K562 (cell line): ENCODE results near the gene RELA. TPM values are rescaled to one million over a fixed set of nuclear protein-coding genes. Genes with fewer than 3 reads are reported as not detected.

Source experiments
- ATAC-seq: fragments of 200-7000 bp; cut with Tn5 transposase; 3 replicates; pipeline ENCODE4 v1.9.1; 2020; ENCODE audit warnings: moderate library complexity
- BruUV-seq: library from RNA; stranded (reverse); fragments of 400-500 nt; replicated peaks from 2 replicates; lab custom pipeline; 2021; lab: Mats Ljungman, UMichigan
- CTCF ChIA-PET: fragments of 300-600 bp; formaldehyde crosslinking; extraction: SDS; loops from one replicate; lab custom pipeline; 2021; ENCODE audit warnings: low intra/inter-chr PET ratio; lab: Yijun Ruan, JAX
- POLR2A ChIA-PET: fragments of 300-600, 350-650 bp; sonication (Branson Sonifier 250); formaldehyde crosslinking; extraction: SDS; loops from one replicate; lab custom pipeline; 2021; ENCODE audit warnings: antibody characterized with exemption, inconsistent platforms; lab: Yijun Ruan, JAX
- DNase-seq, 4 experiments: peaks; one replicate each; pipeline versions ENCODE4 v3.0.0 to v3.0.0-alpha.2; 2011 to 2018; ENCODE audit warnings: low spot score in 3 of 4, mixed read lengths in 3 of 4; ENCODE audit errors: extremely low read depth in 1 of 4
- FAIRE-seq: peaks from 2 replicates; lab custom pipeline; 2011; peaks lifted over from hg19 to GRCh38; lab: Jason Lieb, UNC
- H2AFZ ChIP-seq: 2 replicates; pipeline ENCODE4 v1.6.0; 2011; ENCODE audit warnings: low read depth, low read length, control low read depth, inconsistent platforms
- H3K27ac ChIP-seq: fragments of 200-600 bp; 3 replicates; pipeline ENCODE4 v1.8.0; 2011; ENCODE audit warnings: low read depth, mild to moderate bottlenecking, control low read depth, inconsistent platforms, low read length, moderate library complexity, mixed read lengths; ENCODE audit errors: extremely low read depth
- H3K27me3 ChIP-seq, 2 experiments: fragments of 300-600 bp in 1 of 2; 2 replicates in 1 of 2; 3 replicates in 1 of 2; pipeline versions ENCODE4 v1.6.0 to v1.8.0; 2011; ENCODE audit warnings: inconsistent platforms in 2 of 2, low read length in 2 of 2, mild to moderate bottlenecking in 1 of 2, mixed read lengths in 1 of 2, moderate library complexity in 1 of 2; ENCODE audit not compliant: control insufficient read depth in 2 of 2, insufficient read depth in 2 of 2
- H3K36me3 ChIP-seq: fragments of 300-600 bp; 3 replicates; pipeline ENCODE4 v1.8.0; 2011; ENCODE audit warnings: mild to moderate bottlenecking, low read length, inconsistent platforms; ENCODE audit not compliant: control insufficient read depth, insufficient read depth
- H3K4me1 ChIP-seq, 2 experiments: fragments of 200-600 bp in 1 of 2; replicated peaks in 1 of 2; 2 replicates in 1 of 2; 3 replicates in 1 of 2; pipeline versions ENCODE4 v1.5.1 to v1.8.0; 2011; ENCODE audit warnings: inconsistent platforms in 2 of 2, low read length in 2 of 2, mild to moderate bottlenecking in 1 of 2, mixed read lengths in 1 of 2, moderate library complexity in 1 of 2; ENCODE audit not compliant: control insufficient read depth in 2 of 2, insufficient read depth in 2 of 2
- H3K4me2 ChIP-seq: 2 replicates; pipeline ENCODE4 v1.6.1; 2011; ENCODE audit warnings: low read length, control low read depth, inconsistent platforms, mixed read lengths; ENCODE audit not compliant: insufficient read depth
- H3K4me3 ChIP-seq: fragments of 200-600 bp; sonication (generic), shearing (Covaris generic); 2 replicates; pipeline ENCODE4 v1.5.1; 2016; ENCODE audit warnings: control low read depth, inconsistent platforms
- H3K79me2 ChIP-seq: fragments of 200-600 bp; 3 replicates; pipeline ENCODE4 v1.8.0; 2011; ENCODE audit warnings: low read length, inconsistent platforms; ENCODE audit not compliant: control insufficient read depth, insufficient read depth
- H3K9ac ChIP-seq, 2 experiments: 2 replicates each; pipeline versions ENCODE4 v1.6.0 to v1.6.1; 2011; ENCODE audit warnings: low read depth in 2 of 2, low read length in 2 of 2, control low read depth in 1 of 2, inconsistent platforms in 1 of 2, mild to moderate bottlenecking in 1 of 2, mixed read lengths in 1 of 2; ENCODE audit not compliant: insufficient read depth in 1 of 2
- H3K9me1 ChIP-seq: one replicate; pipeline ENCODE4 v1.6.0; 2011; ENCODE audit warnings: inconsistent platforms, mild to moderate bottlenecking, low read length, moderate library complexity; ENCODE audit not compliant: control insufficient read depth, insufficient read depth
- H3K9me3 ChIP-seq: replicated peaks from 2 replicates; pipeline ENCODE4 v1.5.1; 2011; ENCODE audit warnings: low read depth, low read length, inconsistent platforms; ENCODE audit not compliant: control insufficient read depth, insufficient read depth
- H4K20me1 ChIP-seq: replicated peaks from 2 replicates; pipeline ENCODE4 v1.6.1; 2011; ENCODE audit warnings: low read length, inconsistent platforms, mixed read lengths; ENCODE audit not compliant: control insufficient read depth, insufficient read depth
- ATF7 ChIP-seq: fragments of 450-650 bp; IDR thresholded peaks from 2 replicates; pipeline ENCODE4 v1.7.1; 2014; ENCODE audit warnings: mild to moderate bottlenecking, moderate library complexity
- BMI1 ChIP-seq: fragments of 150-350 bp; IDR thresholded peaks from 2 replicates; pipeline ENCODE4 v1.6.1; 2014; ENCODE audit warnings: low read length
- DMBX1 ChIP-seq: fragments of 250-450 bp; sonication (Bioruptor Pico); IDR thresholded peaks from 2 replicates; pipeline ENCODE4 v1.8.0; 2022; ENCODE audit warnings: inconsistent platforms, mild to moderate bottlenecking, moderate library complexity, borderline replicate concordance
- ESRRA ChIP-seq: fragments of 450-650 bp; IDR thresholded peaks from 2 replicates; pipeline ENCODE4 v1.6.1; 2014; ENCODE audit warnings: low read depth, mild to moderate bottlenecking, moderate library complexity, borderline replicate concordance
- GTF2F1 ChIP-seq: IDR thresholded peaks from 2 replicates; pipeline ENCODE4 v1.6.1; 2011; ENCODE audit warnings: low read depth, low read length, improper control_type of control experiment
- JUND ChIP-seq, 2 experiments: IDR thresholded peaks; 2 replicates in 1 of 2; 3 replicates in 1 of 2; pipeline ENCODE4 v1.6.1; 2011; ENCODE audit warnings: borderline replicate concordance in 2 of 2, low read depth in 2 of 2, low read length in 2 of 2, improper control_type of control experiment in 1 of 2, missing biosample characterization in 1 of 2, missing genetic modification characterization in 1 of 2, missing genetic modification reagents in 1 of 2
- KDM1A ChIP-seq, 2 experiments: fragments of 450-650 bp; IDR thresholded peaks; 2 replicates each; pipeline ENCODE4 v1.6.1; 2016; ENCODE audit warnings: mild to moderate bottlenecking in 2 of 2
- KDM4B ChIP-seq, 2 experiments: fragments of 450-650 bp in 1 of 2; sonication (generic) in 1 of 2; IDR thresholded peaks; 2 replicates each; pipeline ENCODE4 v1.6.1; 2016 to 2017; ENCODE audit warnings: borderline replicate concordance in 2 of 2, antibody characterized with exemption in 1 of 2, low read depth in 1 of 2, mild to moderate bottlenecking in 1 of 2
- RB1 ChIP-seq: fragments of 450-650 bp; IDR thresholded peaks from 2 replicates; pipeline ENCODE4 v1.6.1; 2017; ENCODE audit warnings: low read depth, mild to moderate bottlenecking
- RFX1 ChIP-seq: fragments of 450-650 bp; IDR thresholded peaks from 2 replicates; pipeline ENCODE4 v1.6.1; 2016; ENCODE audit warnings: mild to moderate bottlenecking, moderate library complexity
- SRF ChIP-seq, 2 experiments: fragments of 250-450, 450-650 bp in 1 of 2; sonication (Bioruptor Pico) in 1 of 2; sonication (generic) in 1 of 2; formaldehyde crosslinking; IDR thresholded peaks; 2 replicates each; pipeline versions ENCODE4 v1.5.0 to v1.5.1; 2020 to 2022; ENCODE audit warnings: mild to moderate bottlenecking in 1 of 2, missing genetic modification reagents in 1 of 2
- TEAD1 ChIP-seq, 2 experiments: fragments of 450-650 bp in 1 of 2; sonication (generic) in 1 of 2; formaldehyde crosslinking; IDR thresholded peaks; 2 replicates each; pipeline versions ENCODE4 v1.4.0 to v1.8.0; 2020 to 2022; ENCODE audit warnings: mild to moderate bottlenecking in 2 of 2, missing genetic modification reagents in 1 of 2
- TFE3 ChIP-seq: fragments of 450-650 bp; formaldehyde crosslinking; IDR thresholded peaks from 2 replicates; pipeline ENCODE4 v1.4.0; 2020; ENCODE audit warnings: mild to moderate bottlenecking, mixed read lengths
- THRA ChIP-seq: fragments of 450-650 bp; IDR thresholded peaks from 2 replicates; pipeline ENCODE4 v1.6.1; 2017; ENCODE audit warnings: mild to moderate bottlenecking, moderate library complexity
- TSC22D4 ChIP-seq: fragments of 450-650 bp; IDR thresholded peaks from 2 replicates; pipeline ENCODE4 v1.6.1; 2016; ENCODE audit warnings: missing genetic modification characterization, missing biosample characterization, control low read depth
- ZBTB1 ChIP-seq: sonication (generic); formaldehyde crosslinking; IDR thresholded peaks from 2 replicates; pipeline ENCODE4 v1.8.1; 2023; ENCODE audit warnings: missing genetic modification reagents, low read depth, mild to moderate bottlenecking, borderline replicate concordance
- ZFP30 ChIP-seq: fragments of 250-450 bp; sonication (Bioruptor Pico); IDR thresholded peaks from 2 replicates; pipeline ENCODE4 v1.8.0; 2022; ENCODE audit warnings: moderate library complexity, mild to moderate bottlenecking, inconsistent platforms, borderline replicate concordance
- ZKSCAN1 ChIP-seq: fragments of 150-350 bp; IDR thresholded peaks from 2 replicates; pipeline ENCODE4 v1.6.1; 2016; ENCODE audit warnings: low read depth, low read length
- ZNF695 ChIP-seq: fragments of 450-650 bp; formaldehyde crosslinking; IDR thresholded peaks from 2 replicates; pipeline ENCODE4 v1.4.0; 2020; ENCODE audit warnings: mild to moderate bottlenecking, moderate library complexity
- ZNF766 ChIP-seq: fragments of 200-800 bp; sonication (Bioruptor generic); conservative IDR thresholded peaks from 2 replicates; pipeline ENCODE4 v1.6.1; 2016; ENCODE audit warnings: missing genetic modification characterization, missing compliant biosample characterization
- WGBS: fragments of 100-300 bp; shearing (Covaris generic); methylation state at CpG from one replicate; pipeline ENCODE4 v1.1.6; 2016; ENCODE audit warnings: low coverage, mixed read lengths; ENCODE audit not compliant: insufficient coverage; ENCODE audit errors: missing lambda C conversion rate; 5-methylcytosine and 5-hydroxymethylcytosine counted together
- in situ Hi-C: fragments of 300-500 bp; cut with MboI; formaldehyde crosslinking; loops from 4 replicates; pipeline ENCODE4 v1.15.0; 2018; ENCODE audit warnings: inconsistent platforms, mixed read lengths
- intact Hi-C: fragments of 100-400 bp; cut with micrococcal nuclease; formaldehyde crosslinking; loops from 2 replicates; pipeline ENCODE4 v1.14.2; 2022
- polyA plus RNA-seq, 8 experiments: library from polyadenylated mRNA; depleted of rRNA in 4 of 8; stranded (reverse) in 5 of 8; unstranded in 3 of 8; fragments of >200 nt; fragmentation: Nextera tagmentation in 2 of 8; fragmentation: Illumina TruSeq in 1 of 8; extraction: Ambion mirVana in 2 of 8; extraction: Trizol in 1 of 8; gene quantifications; 2 replicates each; pipeline versions ENCODE4 v1.2.1 to v1.2.3, GENCODE V29; 2011 to 2014; ENCODE audit warnings: inconsistent platforms in 1 of 8, missing spikeins in 1 of 8
- total RNA-seq, 7 experiments: library from RNA; depleted of rRNA in 6 of 7; stranded (reverse); fragments of >200 nt in 6 of 7; fragmentation: Illumina TruSeq in 2 of 7; extraction: Trizol in 2 of 7; gene quantifications; 2 replicates each; pipeline versions ENCODE4 v1.2.1 to v1.2.3, GENCODE V29; 2011 to 2021; ENCODE audit warnings: low replicate concordance in 1 of 7

The RELA gene
- total and polyA plus RNA-seq, 9 of the 15 experiments (the other 6 are each of a cell fraction or from before 2014, with no cell fraction given), result 6.0 to 67.4 (median 20.6) TPM

GRCh38 chr11:65709661-65710060 is 46.9 kb upstream of the RELA start:
- Histone ChIP-seq H3K4me3 (no peak overlapping the region), H3K9ac (no peak overlapping the region), H3K27me3 (no peaks in the 10 kb centered on the region), H3K4me2 (peak overlapping the region; percentile 36; the same call in 1 of the 2 replicates), H3K79me2 (peaks cover 10% of the 10 kb centered on the region), H3K4me1 (peaks cover 20 to 28% of the 10 kb centered on the region in 2 experiments), H3K9me3 (no peaks in the 10 kb centered on the region), H4K20me1 (peaks cover 5% of the 10 kb centered on the region; the same call in 1 of the 2 replicates), H3K36me3 (peaks cover 21% of the 10 kb centered on the region; the same call in 2 of the 3 replicates), H2AFZ (peak overlapping the region; percentile 69), H3K9me1 (no peaks in the 10 kb centered on the region), H3K27ac (peak overlapping the region; percentile 28; the same call in 1 of the 3 replicates)
- ChIA-PET POLR2A (interaction anchor here (0.7 kb wide), 1 partner anchor 119 kb away, joined by 3 read pairs; no protein-coding TSS in a partner anchor), CTCF (interaction anchor here (0.6 to 3.9 kb wide), 2 partner anchors 27 to 109 kb away, joined by 3 to 45 read pairs; no protein-coding TSS in a partner anchor)
- no TSS peak for BruUV-seq
- FAIRE-seq (no peak), DNase-seq (peak in 1 of 4 experiments; percentile 64), ATAC-seq (no peak)
- WGBS, result 24% methylated on average over 8 of the region's 8 CpGs
- in situ Hi-C loops (loop anchor here (5.0 to 10.0 kb wide), 2 partner anchors 113 to 285 kb away; no protein-coding TSS in a partner anchor), intact Hi-C loops (loop anchor here (5.0 kb wide), 3 partner anchors 63 to 178 kb away; partner anchors contain the start of genes FIBP and SIPA1)
- TF ChIP-seq GTF2F1, result no peak
- TF ChIP-seq DMBX1 (CRISPR knock-in tag), result no peak
- 0 out of 2 replicates have a peak, but pooled peaks have one; percentile 5 for TF ChIP-seq RB1
- no peak for TF ChIP-seq JUND (IDR thresholded peaks at IDR 0.05; ENCODE audit: borderline replicate concordance, low read depth, low read length)
- peak; percentile 22; the same call in 1 of the 3 replicates for TF ChIP-seq JUND (tag; IDR thresholded peaks at IDR 0.05; ENCODE audit: borderline replicate concordance, low read depth, low read length)
- no peak for TF ChIP-seq ZNF695
- TF ChIP-seq THRA, result no peak
- TF ChIP-seq ZFP30, result no peak
- TF ChIP-seq KDM1A (IDR thresholded peaks at IDR 0.05), result no peak
- peak in 1 of 2 experiments; percentile 56; a peak in 1 of 4 replicates for TF ChIP-seq TEAD1 (CRISPR knock-in tag; IDR thresholded peaks at IDR 0.05)
- peak; percentile 91 for TF ChIP-seq RFX1
- TF ChIP-seq ZBTB1 (CRISPR knock-in tag), result peak; percentile 76; the same call in 1 of the 2 replicates
- no peak for TF ChIP-seq ZKSCAN1
- no peak for TF ChIP-seq ZNF766
- no peak for TF ChIP-seq KDM4B (IDR thresholded peaks at IDR 0.05; ENCODE audit: borderline replicate concordance in 2 of 2, low read depth in 1 of 2)
- TF ChIP-seq SRF (CRISPR knock-in tag; IDR thresholded peaks at IDR 0.05), result peak; percentile 88 to 98
- TF ChIP-seq TFE3 (CRISPR knock-in tag), result no peak
- peak; percentile 70 for TF ChIP-seq BMI1
- no peak for TF ChIP-seq TSC22D4 (tag)
- TF ChIP-seq ATF7, result peak; percentile 15; the same call in 1 of the 2 replicates
- TF ChIP-seq ESRRA, result peak; percentile 93
